Measurements from ENCODE around the gene PLA2G7. TPM values are rescaled to one million over a fixed set of nuclear protein-coding genes. Genes with fewer than 3 reads are reported as not detected.

Gene PLA2G7
- total and polyA plus RNA-seq, 2 donors from 2014 or later: 1.9 TPM; not detected in 1

DNA sequence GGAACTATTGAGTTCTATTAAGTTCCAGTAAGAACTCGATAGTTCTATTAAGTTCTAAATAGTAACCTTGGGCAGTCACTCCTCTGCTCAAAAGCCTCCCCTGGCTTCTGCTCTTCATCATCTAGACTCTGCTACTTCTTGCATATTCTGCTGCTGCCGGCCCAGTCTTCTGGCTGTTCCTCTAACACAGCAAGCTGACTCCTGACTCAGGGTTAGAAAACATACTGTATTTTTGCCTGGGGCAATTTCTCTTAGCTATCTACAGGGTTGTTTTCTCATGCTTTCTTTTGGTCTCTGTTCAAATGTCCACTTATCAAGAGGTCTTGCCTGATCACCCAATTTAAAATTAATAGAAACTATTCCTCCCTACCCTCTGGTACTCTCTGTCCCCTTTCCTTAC is 67.8 kb downstream of the PLA2G7 start:
- TF ChIP-seq CTCF (IDR thresholded peaks at IDR 0.05; ENCODE audit: borderline replicate concordance, extremely low read depth, insufficient read depth): no peak

DNA sequence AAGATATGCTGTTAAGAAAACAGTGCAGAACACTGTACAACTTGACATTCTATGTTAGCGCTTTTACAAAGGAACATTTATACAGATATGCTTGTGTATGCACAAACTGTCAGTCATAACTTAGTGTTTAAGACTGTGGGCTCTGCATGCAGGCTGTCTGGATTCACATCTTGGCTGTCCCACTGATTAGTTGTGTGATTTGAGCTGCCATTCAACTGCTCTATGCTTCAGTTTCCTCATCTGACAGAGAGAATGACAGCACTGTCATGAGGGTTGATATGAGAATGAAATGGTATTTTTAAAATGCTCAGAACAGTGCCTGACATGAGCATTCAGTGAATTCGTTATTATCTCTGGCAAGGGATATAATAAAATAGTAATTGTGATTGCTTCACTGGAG is 73.7 kb downstream of the PLA2G7 start:
- Histone ChIP-seq H3K4me1 (ENCODE audit: control insufficient read depth in 2 of 3, insufficient read depth in 2 of 3, low read depth in 1 of 3, low read length in 3 of 3) (no peaks in the 10 kb centered on the region), H3K36me3 (ENCODE audit: control insufficient read depth in 2 of 3, insufficient read depth in 3 of 3, low read length in 3 of 3) (peaks cover 0 to 2% (median 0%) of the 10 kb centered on the region in 3 donors), H3K27ac (ENCODE audit: low read depth in 2 of 2, low read length in 2 of 2) (no peak overlapping the region), H3K9ac (ENCODE audit: low read length in 3 of 3) (no peak overlapping the region), H3K4me3 (ENCODE audit: low read length in 3 of 3) (no peak overlapping the region), H3K9me3 (ENCODE audit: control insufficient read depth in 2 of 3, insufficient read depth in 1 of 3, low read length in 3 of 3) (no peaks in the 10 kb centered on the region), H3K27me3 (ENCODE audit: control insufficient read depth, insufficient read depth, low read length) (no peaks in the 10 kb centered on the region)
- no peak for FAIRE-seq
- intact Hi-C loops (cut with DNase I): no loop called here
- DNase-seq: no peak
- no peak for TF ChIP-seq CTCF (IDR thresholded peaks at IDR 0.05; ENCODE audit: borderline replicate concordance, extremely low read depth, insufficient read depth)

More for the DNA sequence above, 67.8 kb downstream of the PLA2G7 start:
- DNase-seq: no peak
- H3K36me3 ChIP-seq (ENCODE audit: control insufficient read depth in 2 of 3, insufficient read depth in 3 of 3, low read length in 3 of 3): peaks cover 0 to 2% (median 0%) of the 10 kb centered on the region in 3 donors
- intact Hi-C loops (cut with DNase I): no loop called here
- H3K9ac ChIP-seq (ENCODE audit: low read length in 3 of 3): no peak overlapping the region
- no peak overlapping the region for H3K4me3 ChIP-seq (ENCODE audit: low read length in 3 of 3)
- no peaks in the 10 kb centered on the region for H3K27me3 ChIP-seq (ENCODE audit: control insufficient read depth, insufficient read depth, low read length)
- H3K4me1 ChIP-seq (ENCODE audit: control insufficient read depth in 2 of 3, insufficient read depth in 2 of 3, low read depth in 1 of 3, low read length in 3 of 3): no peaks in the 10 kb centered on the region
- H3K27ac ChIP-seq (ENCODE audit: low read depth in 2 of 2, low read length in 2 of 2): no peak overlapping the region
- no peaks in the 10 kb centered on the region for H3K9me3 ChIP-seq (ENCODE audit: control insufficient read depth in 2 of 3, insufficient read depth in 1 of 3, low read length in 3 of 3)
- no peak for FAIRE-seq

- Histone ChIP-seq H3K27me3 (ENCODE audit: control insufficient read depth, insufficient read depth, low read length) (no peaks in the 10 kb centered on the region), H3K4me1 (ENCODE audit: control insufficient read depth in 2 of 3, insufficient read depth in 2 of 3, low read depth in 1 of 3, low read length in 3 of 3) (peaks cover 0 to 4% (median 0%) of the 10 kb centered on the region in 3 donors), H3K27ac (ENCODE audit: low read depth in 2 of 2, low read length in 2 of 2) (no peak overlapping the region), H3K9me3 (ENCODE audit: control insufficient read depth in 2 of 3, insufficient read depth in 1 of 3, low read length in 3 of 3) (no peaks in the 10 kb centered on the region), H3K9ac (ENCODE audit: low read length in 3 of 3) (no peak overlapping the region), H3K4me3 (ENCODE audit: low read length in 3 of 3) (no peak overlapping the region), H3K36me3 (ENCODE audit: control insufficient read depth in 2 of 3, insufficient read depth in 3 of 3, low read length in 3 of 3) (no peaks in the 10 kb centered on the region)
- FAIRE-seq: no peak
- intact Hi-C loops (cut with DNase I): no loop called here
- no peak for DNase-seq
- TF ChIP-seq CTCF (IDR thresholded peaks at IDR 0.05; ENCODE audit: borderline replicate concordance, extremely low read depth, insufficient read depth): no peak
Observed at GRCh38 chr6:46657642-46658041, 77.5 kb downstream of the PLA2G7 start.

- H3K9me3 ChIP-seq (ENCODE audit: control insufficient read depth in 2 of 3, insufficient read depth in 1 of 3, low read length in 3 of 3): no peaks in the 10 kb centered on the region
- no peak for TF ChIP-seq CTCF (IDR thresholded peaks at IDR 0.05; ENCODE audit: borderline replicate concordance, extremely low read depth, insufficient read depth)
- no peak overlapping the region for H3K27ac ChIP-seq (ENCODE audit: low read depth in 2 of 2, low read length in 2 of 2)
- no peak overlapping the region for H3K4me3 ChIP-seq (ENCODE audit: low read length in 3 of 3)
- no peak overlapping the region for H3K9ac ChIP-seq (ENCODE audit: low read length in 3 of 3)
- H3K4me1 ChIP-seq (ENCODE audit: control insufficient read depth in 2 of 3, insufficient read depth in 2 of 3, low read depth in 1 of 3, low read length in 3 of 3): peaks cover 0 to 4% (median 0%) of the 10 kb centered on the region in 3 donors
- no peak for FAIRE-seq
- no peaks in the 10 kb centered on the region for H3K27me3 ChIP-seq (ENCODE audit: control insufficient read depth, insufficient read depth, low read length)
- H3K36me3 ChIP-seq (ENCODE audit: control insufficient read depth in 2 of 3, insufficient read depth in 3 of 3, low read length in 3 of 3): no peaks in the 10 kb centered on the region
- peak in 1 of 5 donors; percentile 20 for DNase-seq
- intact Hi-C loops (cut with DNase I): no loop called here
Observed at GRCh38 chr6:46655803-46656202, 79.4 kb downstream of the PLA2G7 start.
